ENCODE results near the gene MAP1LC3B2. TPM values are rescaled to one million over a fixed set of nuclear protein-coding genes. Genes with fewer than 3 reads are reported as not detected.
A peak's percentile ranks its signal among the peaks of the same experiment; 100 is the strongest.

Gene MAP1LC3B2
- total RNA-seq, 4 donors from 2014 or later: 1.1 to 2.5 TPM; not detected in 2

DNA sequence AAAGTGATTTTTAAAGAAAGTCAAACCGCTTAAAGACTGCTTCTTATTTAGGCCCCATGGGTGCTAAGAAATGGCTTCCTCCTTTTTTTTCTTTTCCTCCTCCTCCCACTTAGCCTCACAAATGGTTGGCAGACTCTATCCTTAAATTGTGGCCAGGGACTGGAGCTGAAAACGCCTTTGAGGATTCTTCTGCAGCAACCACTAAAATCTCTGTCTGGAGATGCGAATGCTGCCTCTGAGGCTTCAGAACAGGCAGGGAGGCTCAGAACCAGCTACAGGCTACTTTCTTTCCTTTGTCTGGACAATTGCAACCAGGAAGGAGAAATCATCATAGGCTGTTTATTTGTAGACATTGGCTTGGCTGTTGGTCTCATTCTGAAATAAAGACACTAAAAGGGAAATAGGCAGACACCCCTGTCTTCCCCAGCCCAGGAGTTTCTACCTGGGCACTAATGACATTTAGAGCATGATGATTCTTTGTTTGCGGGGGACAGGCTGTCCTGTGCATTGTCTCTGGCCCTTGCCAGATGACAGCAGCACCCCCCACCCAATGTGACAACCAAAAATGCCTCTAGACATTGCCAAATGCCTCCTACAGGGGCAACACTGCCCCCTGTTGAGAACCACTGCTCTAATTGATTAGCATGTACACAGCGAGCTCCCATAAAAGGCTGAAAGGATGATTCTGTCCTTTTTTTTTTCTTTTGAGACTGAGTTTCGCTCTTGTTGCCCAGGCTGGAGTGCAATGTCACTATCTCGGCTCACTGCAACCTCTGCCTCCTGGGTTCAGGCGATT lies 50.3 kb downstream of the MAP1LC3B2 start:
- WGBS, 2 donors (ENCODE audit: low coverage in 1 of 2): 80 to 95% methylated on average over 4 to 8 of the region's 8 CpGs
- no peaks in the 10 kb centered on the region for H3K27me3 ChIP-seq
- H3K4me1 ChIP-seq: peaks cover 0 to 5% (median 3%) of the 10 kb centered on the region in 4 donors
- no peaks in the 10 kb centered on the region for H3K36me3 ChIP-seq
- no peaks in the 10 kb centered on the region for H3K9me3 ChIP-seq
- H3K4me3 ChIP-seq: no peak overlapping the region
- intact Hi-C loops (cut with DNase I; ENCODE audit: low total_unique reads) (loop anchor here (2.0 to 10.0 kb wide), 3 partner anchors 25 to 615 kb away; no protein-coding TSS in a partner anchor), in situ Hi-C loops (cut with MboI; ENCODE audit: low pct_ligation_motif_present in 1 of 4, low pct_unique_long_range_greater_than_20kb in 1 of 4, low sequenced_read_pairs in 3 of 4) (loop anchor here in 2 of 4 donors (25.0 kb wide), 2 partner anchors 597 to 622 kb away; no protein-coding TSS in a partner anchor)
- no peak for TF ChIP-seq POLR2A (IDR thresholded peaks at IDR 0.05)
- TF ChIP-seq, protein P1, sequence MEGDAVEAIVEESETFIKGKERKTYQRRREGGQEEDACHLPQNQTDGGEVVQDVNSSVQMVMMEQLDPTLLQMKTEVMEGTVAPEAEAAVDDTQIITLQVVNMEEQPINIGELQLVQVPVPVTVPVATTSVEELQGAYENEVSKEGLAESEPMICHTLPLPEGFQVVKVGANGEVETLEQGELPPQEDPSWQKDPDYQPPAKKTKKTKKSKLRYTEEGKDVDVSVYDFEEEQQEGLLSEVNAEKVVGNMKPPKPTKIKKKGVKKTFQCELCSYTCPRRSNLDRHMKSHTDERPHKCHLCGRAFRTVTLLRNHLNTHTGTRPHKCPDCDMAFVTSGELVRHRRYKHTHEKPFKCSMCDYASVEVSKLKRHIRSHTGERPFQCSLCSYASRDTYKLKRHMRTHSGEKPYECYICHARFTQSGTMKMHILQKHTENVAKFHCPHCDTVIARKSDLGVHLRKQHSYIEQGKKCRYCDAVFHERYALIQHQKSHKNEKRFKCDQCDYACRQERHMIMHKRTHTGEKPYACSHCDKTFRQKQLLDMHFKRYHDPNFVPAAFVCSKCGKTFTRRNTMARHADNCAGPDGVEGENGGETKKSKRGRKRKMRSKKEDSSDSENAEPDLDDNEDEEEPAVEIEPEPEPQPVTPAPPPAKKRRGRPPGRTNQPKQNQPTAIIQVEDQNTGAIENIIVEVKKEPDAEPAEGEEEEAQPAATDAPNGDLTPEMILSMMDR (IDR thresholded peaks at IDR 0.05): peak in 2 of 5 experiments; percentile 9 to 10
- no peak overlapping the region for H3K27ac ChIP-seq
- DNase-seq: no peak

DNA sequence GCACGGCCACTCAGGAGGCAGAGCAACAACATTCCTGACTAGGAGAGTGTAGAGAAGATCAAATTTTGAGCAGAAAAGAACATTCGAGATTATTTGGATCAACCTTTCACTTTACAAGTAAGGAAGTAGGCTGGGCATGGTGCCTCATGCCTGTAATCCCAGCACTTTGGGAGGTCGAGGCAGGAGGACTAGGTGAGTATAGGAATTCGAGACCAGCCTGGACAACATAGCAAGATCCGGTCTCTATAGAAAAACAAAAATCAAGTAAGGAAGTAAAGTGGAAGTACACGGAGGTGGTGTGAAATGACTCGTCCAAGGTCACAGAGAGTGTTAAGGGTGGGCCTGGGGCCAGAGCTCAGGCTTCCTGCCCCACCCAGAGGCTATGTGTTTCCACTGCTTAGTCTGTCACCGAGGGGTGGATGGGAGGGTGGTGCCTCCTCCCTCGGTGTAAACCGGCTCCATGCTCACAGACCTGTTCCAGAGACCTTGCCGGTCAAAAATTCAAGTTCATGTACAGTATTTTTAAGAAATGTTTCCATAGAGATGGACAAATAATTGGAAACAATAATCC lies 51.9 kb downstream of the MAP1LC3B2 start:
- peaks cover 0 to 5% (median 3%) of the 10 kb centered on the region in 4 donors for H3K4me1 ChIP-seq
- TF ChIP-seq EP300 (IDR thresholded peaks at IDR 0.05; ENCODE audit: low read depth) (no peak), POLR2AphosphoS5 (IDR thresholded peaks at IDR 0.05) (no peak), POLR2A (IDR thresholded peaks at IDR 0.05) (no peak)
- TF ChIP-seq, protein P1 (IDR thresholded peaks at IDR 0.05): no peak
- intact Hi-C loops (cut with DNase I; ENCODE audit: low total_unique reads) (loop anchor here (2.0 to 10.0 kb wide), 2 partner anchors 24 to 616 kb away; no protein-coding TSS in a partner anchor), in situ Hi-C loops (cut with MboI; ENCODE audit: low pct_ligation_motif_present in 1 of 4, low pct_unique_long_range_greater_than_20kb in 1 of 4, low sequenced_read_pairs in 3 of 4) (loop anchor here in 2 of 4 donors (25.0 kb wide), 2 partner anchors 599 to 624 kb away; no protein-coding TSS in a partner anchor)
- WGBS, 2 donors (ENCODE audit: low coverage in 1 of 2): 57 to 61% methylated on average over 5 to 11 of the region's 11 CpGs
- H3K36me3 ChIP-seq: no peaks in the 10 kb centered on the region
- no peak for DNase-seq
- H3K27me3 ChIP-seq: no peaks in the 10 kb centered on the region
- no peak overlapping the region for H3K4me3 ChIP-seq
- no peak overlapping the region for H3K27ac ChIP-seq
- no peaks in the 10 kb centered on the region for H3K9me3 ChIP-seq

DNA sequence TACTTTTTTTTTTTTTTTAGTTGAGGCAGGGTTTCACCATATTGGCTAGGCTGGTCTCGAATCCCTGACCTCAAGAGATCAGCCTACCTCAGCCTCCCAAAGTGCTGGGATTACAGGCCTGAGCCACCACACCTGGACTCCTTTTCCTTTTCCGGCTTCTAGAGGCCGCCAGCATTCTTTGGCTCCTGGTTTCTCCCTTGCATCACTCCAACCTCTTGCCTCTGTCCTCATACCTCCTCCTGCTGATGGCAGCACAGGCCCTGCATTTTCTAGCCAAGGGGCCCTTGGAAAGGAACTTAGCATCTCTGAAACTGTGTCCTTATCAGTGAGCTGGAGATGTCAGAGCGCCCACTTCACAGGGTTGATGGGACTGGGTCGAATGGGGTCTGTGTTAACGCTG lies 53.3 kb downstream of the MAP1LC3B2 start:
- H3K4me1 ChIP-seq: peaks cover 0 to 5% (median 3%) of the 10 kb centered on the region in 4 donors
- H3K4me3 ChIP-seq: no peak overlapping the region
- no peak for DNase-seq
- no peaks in the 10 kb centered on the region for H3K36me3 ChIP-seq
- no peaks in the 10 kb centered on the region for H3K9me3 ChIP-seq
- in situ Hi-C loops (cut with MboI; ENCODE audit: low pct_ligation_motif_present in 1 of 4, low pct_unique_long_range_greater_than_20kb in 1 of 4, low sequenced_read_pairs in 3 of 4): loop anchor here in 2 of 4 donors (25.0 kb wide), 2 partner anchors 600 to 625 kb away; no protein-coding TSS in a partner anchor
- H3K27ac ChIP-seq: no peak overlapping the region
- 87 to 88% methylated on average over 4 to 6 of the region's 6 CpGs for WGBS, 2 donors (ENCODE audit: low coverage in 1 of 2)
- no peaks in the 10 kb centered on the region for H3K27me3 ChIP-seq
- intact Hi-C loops (cut with DNase I; ENCODE audit: low total_unique reads): loop anchor here (10.0 kb wide), 1 partner anchor 618 kb away; no protein-coding TSS in a partner anchor
- TF ChIP-seq POLR2A (IDR thresholded peaks at IDR 0.05): no peak
- TF ChIP-seq, protein P1 (IDR thresholded peaks at IDR 0.05): no peak
- TF ChIP-seq EP300 (IDR thresholded peaks at IDR 0.05; ENCODE audit: low read depth): no peak
- no peak for TF ChIP-seq POLR2AphosphoS5 (IDR thresholded peaks at IDR 0.05)

GRCh38 chr12:116613256-116613655 lies 54.1 kb downstream of the MAP1LC3B2 start:
- Histone ChIP-seq H3K4me1 (peaks cover 0 to 5% (median 3%) of the 10 kb centered on the region in 4 donors), H3K36me3 (no peaks in the 10 kb centered on the region), H3K4me3 (no peak overlapping the region), H3K27ac (no peak overlapping the region), H3K27me3 (no peaks in the 10 kb centered on the region), H3K9me3 (no peaks in the 10 kb centered on the region)
- in situ Hi-C loops (cut with MboI; ENCODE audit: low pct_ligation_motif_present in 1 of 4, low pct_unique_long_range_greater_than_20kb in 1 of 4, low sequenced_read_pairs in 3 of 4): loop anchor here in 2 of 4 donors (25.0 kb wide), 2 partner anchors 601 to 626 kb away; no protein-coding TSS in a partner anchor
- WGBS, 2 donors (ENCODE audit: low coverage in 1 of 2): 74% methylated on average over 8 of the region's 8 CpGs; no CpG with 5 or more reads in 1 of the 2 donors
- intact Hi-C loops (cut with DNase I; ENCODE audit: low total_unique reads): loop anchor here (10.0 kb wide), 1 partner anchor 618 kb away; no protein-coding TSS in a partner anchor
- no peak for DNase-seq
- TF ChIP-seq, protein P1 (IDR thresholded peaks at IDR 0.05): no peak
- no peak for TF ChIP-seq POLR2A (IDR thresholded peaks at IDR 0.05)
- no peak for TF ChIP-seq POLR2AphosphoS5 (IDR thresholded peaks at IDR 0.05)
- no peak for TF ChIP-seq EP300 (IDR thresholded peaks at IDR 0.05; ENCODE audit: low read depth)
